IMR-90 (cell line): ENCODE data around the gene RERE. TPM values are rescaled to one million over a fixed set of nuclear protein-coding genes. Genes with fewer than 3 reads are reported as not detected.

Experiments used
- ATAC-seq: fragments of 200-7000 bp; cut with Tn5 transposase; 2 replicates; pipeline ENCODE4 v1.9.1; 2020; ENCODE audit warnings: low read depth, mild to moderate bottlenecking, moderate library complexity
- BruUV-seq: library from RNA; stranded (reverse); fragments of 400-500 nt; replicated peaks from 2 replicates; lab custom pipeline; 2021; lab: Mats Ljungman, UMichigan
- CTCF ChIA-PET: fragments of 300-600 bp; formaldehyde crosslinking; extraction: SDS; loops from one replicate; lab custom pipeline; 2021; ENCODE audit warnings: antibody characterized with exemption; lab: Yijun Ruan, JAX
- POLR2A ChIA-PET: fragments of 300-600 bp; sonication (Branson Sonifier 250); formaldehyde crosslinking; loops from one replicate; lab custom pipeline; 2022; ENCODE audit warnings: antibody characterized with exemption; ENCODE audit not compliant: unreplicated experiment; lab: Charles Lee
- DNase-seq: peaks from one replicate; pipeline ENCODE4 v3.0.0; 2013
- H2AFZ ChIP-seq: replicated peaks from 2 replicates; pipeline ENCODE3; 2013; ENCODE audit warnings: low read length, mild to moderate bottlenecking; ENCODE audit not compliant: poor library complexity
- H2AK5ac ChIP-seq: 2 replicates; pipeline ENCODE4 v1.6.1; 2013; ENCODE audit warnings: low read depth, low read length, inconsistent platforms
- H2AK9ac ChIP-seq: replicated peaks from 2 replicates; pipeline ENCODE3; 2013; ENCODE audit warnings: mild to moderate bottlenecking, low read depth, low read length, moderate library complexity; ENCODE audit not compliant: poor library complexity
- H2BK120ac ChIP-seq: 2 replicates; pipeline ENCODE4 v1.6.1; 2013; ENCODE audit warnings: low read depth, low read length, inconsistent platforms
- H2BK15ac ChIP-seq: 3 replicates; pipeline ENCODE4 v1.6.1; 2013; ENCODE audit warnings: low read depth, low read length, inconsistent platforms
- H2BK20ac ChIP-seq: 2 replicates; pipeline ENCODE4 v1.6.1; 2013; ENCODE audit warnings: low read depth, mild to moderate bottlenecking, inconsistent platforms, low read length, moderate library complexity
- H2BK5ac ChIP-seq: 2 replicates; pipeline ENCODE4 v1.6.1; 2013; ENCODE audit warnings: mild to moderate bottlenecking, low read depth, low read length, inconsistent platforms; ENCODE audit not compliant: poor library complexity, severe bottlenecking
- H3K14ac ChIP-seq: replicated peaks from 2 replicates; pipeline ENCODE4 v1.6.1; 2013; ENCODE audit warnings: low read depth, low read length, inconsistent platforms
- H3K18ac ChIP-seq: 2 replicates; pipeline ENCODE4 v1.6.1; 2013; ENCODE audit warnings: low read depth, low read length, control low read depth
- H3K23ac ChIP-seq: 2 replicates; pipeline ENCODE4 v1.6.1; 2013; ENCODE audit warnings: low read depth, low read length, inconsistent platforms
- H3K27ac ChIP-seq: 2 replicates; pipeline ENCODE4 v1.5.1; 2013; ENCODE audit warnings: mild to moderate bottlenecking, control low read depth, low read length; ENCODE audit not compliant: insufficient read depth
- H3K27me3 ChIP-seq: 2 replicates; pipeline ENCODE4 v1.6.1; 2013; ENCODE audit warnings: low read length; ENCODE audit not compliant: control insufficient read depth, insufficient read depth
- H3K36me3 ChIP-seq: 2 replicates; pipeline ENCODE4 v1.6.1; 2013; ENCODE audit warnings: low read length, mixed read lengths; ENCODE audit not compliant: control insufficient read depth, insufficient read depth
- H3K4ac ChIP-seq: 2 replicates; pipeline ENCODE4 v1.6.1; 2013; ENCODE audit warnings: low read depth, low read length, inconsistent platforms
- H3K4me1 ChIP-seq: 2 replicates; pipeline ENCODE4 v1.6.1; 2013; ENCODE audit warnings: low read length, mixed read lengths; ENCODE audit not compliant: control insufficient read depth, insufficient read depth
- H3K4me2 ChIP-seq: 2 replicates; pipeline ENCODE4 v1.6.1; 2013; ENCODE audit warnings: low read depth, mild to moderate bottlenecking, control low read depth, low read length, moderate library complexity
- H3K4me3 ChIP-seq: 2 replicates; pipeline ENCODE4 v1.5.1; 2013; ENCODE audit warnings: low read depth, mild to moderate bottlenecking, control low read depth, low read length, moderate library complexity; ENCODE audit not compliant: insufficient read depth
- H3K56ac ChIP-seq: 2 replicates; pipeline ENCODE4 v1.6.1; 2013; ENCODE audit warnings: low read length, inconsistent platforms; ENCODE audit not compliant: insufficient read depth; ENCODE audit errors: extremely low read depth
- H3K79me1 ChIP-seq, 2 experiments: 2 replicates each; pipeline ENCODE4 v1.6.1; 2013; ENCODE audit warnings: low read length in 2 of 2, inconsistent platforms in 1 of 2, low read depth in 1 of 2
- H3K9ac ChIP-seq: 2 replicates; pipeline ENCODE4 v1.6.1; 2013; ENCODE audit warnings: low read depth, low read length, control low read depth
- H3K9me1 ChIP-seq: 2 replicates; pipeline ENCODE4 v1.6.1; 2013; ENCODE audit warnings: low read length, inconsistent platforms; ENCODE audit not compliant: insufficient read depth
- H3K9me3 ChIP-seq: 2 replicates; pipeline ENCODE4 v1.6.1; 2013; ENCODE audit warnings: low read length; ENCODE audit not compliant: control insufficient read depth, insufficient read depth
- H4K20me1 ChIP-seq: 2 replicates; pipeline ENCODE4 v1.6.1; 2013; ENCODE audit warnings: low read length, inconsistent platforms; ENCODE audit not compliant: insufficient read depth
- H4K5ac ChIP-seq: 2 replicates; pipeline ENCODE4 v1.6.1; 2013; ENCODE audit warnings: mild to moderate bottlenecking, low read depth, low read length, control low read depth
- H4K8ac ChIP-seq, 2 experiments: 2 replicates each; pipeline ENCODE4 v1.6.1; 2013; ENCODE audit warnings: low read depth in 2 of 2, low read length in 2 of 2, control low read depth in 1 of 2, inconsistent platforms in 1 of 2
- H4K91ac ChIP-seq: 2 replicates; pipeline ENCODE4 v1.6.1; 2013; ENCODE audit warnings: low read depth, low read length, inconsistent platforms; ENCODE audit not compliant: insufficient read depth
- CEBPB ChIP-seq: IDR thresholded peaks from 2 replicates; pipeline ENCODE4 v1.6.1; 2012; ENCODE audit warnings: low read depth, low read length, improper control_type of control experiment
- CTCF ChIP-seq: conservative IDR thresholded peaks from 2 replicates; pipeline ENCODE4 v1.5.1; 2012; ENCODE audit warnings: mild to moderate bottlenecking, low read depth, low read length, improper control_type of control experiment
- SMC3 ChIP-seq: fragments of 150-350 bp; IDR thresholded peaks from 2 replicates; pipeline ENCODE4 v1.6.1; 2016; ENCODE audit warnings: low read depth, mild to moderate bottlenecking, antibody characterized with exemption, low read length, moderate library complexity
- WGBS, 2 experiments: methylation state at CpG; one replicate each; pipeline versions ENCODE4 v1.1.5 to v1.1.7; 2013; ENCODE audit warnings: missing lambda C conversion rate in 2 of 2; ENCODE audit not compliant: insufficient read length in 1 of 2; ENCODE audit errors: extremely low coverage in 2 of 2; 5-methylcytosine and 5-hydroxymethylcytosine counted together
- dilution Hi-C: fragments of 300-500 bp; cut with HindIII; formaldehyde crosslinking; loops from one replicate; pipeline ENCODE4 v1.14.3; 2018; ENCODE audit warnings: low sequenced_read_pairs; ENCODE audit not compliant: unreplicated experiment
- in situ Hi-C: fragments of 300-500 bp; cut with MboI; formaldehyde crosslinking; loops from 3 replicates; pipeline ENCODE4 v1.14.3; 2019; ENCODE audit warnings: low sequenced_read_pairs, inconsistent platforms, mixed read lengths
- intact Hi-C: fragments of 100-400 bp; cut with micrococcal nuclease; formaldehyde crosslinking; loops from 2 replicates; pipeline ENCODE4 v1.10.0; 2022
- polyA plus RNA-seq, 3 experiments: library from polyadenylated mRNA; depleted of rRNA; stranded (reverse); fragments of >200 nt; gene quantifications; 2 replicates each; pipeline ENCODE4 v1.2.3, GENCODE V29; 2012; ENCODE audit warnings: low replicate concordance in 1 of 3
- total RNA-seq: library from RNA; depleted of rRNA; stranded (reverse); fragments of >200 nt; gene quantifications from 2 replicates; pipeline ENCODE4 v1.2.3, GENCODE V29; 2012

RERE gene
- total and polyA plus RNA-seq, 2 of the 4 experiments (the other 2 are of a cell fraction), result 11.5 to 25.1 TPM

- Histone ChIP-seq H2BK5ac (no peak overlapping the region), H2AK5ac (no peak overlapping the region), H2BK120ac (no peak overlapping the region), H3K4me3 (no peak overlapping the region), H3K4me2 (no peak overlapping the region), H2AK9ac (no peak overlapping the region), H3K4me1 (peaks cover 10% of the 10 kb centered on the region), H3K9me1 (peaks cover 9% of the 10 kb centered on the region; the same call in 1 of the 2 replicates), H3K9ac (no peak overlapping the region), H4K8ac (no peak overlapping the region), H2AFZ (no peak overlapping the region), H3K4ac (no peak overlapping the region), H2BK15ac (no peak overlapping the region), H2BK20ac (no peak overlapping the region), H3K9me3 (no peaks in the 10 kb centered on the region), H4K20me1 (peaks cover 99% of the 10 kb centered on the region), H4K91ac (no peak overlapping the region), H3K18ac (no peak overlapping the region), H4K5ac (no peak overlapping the region), H3K79me1 (peaks cover 47 to 81% of the 10 kb centered on the region in 2 experiments), H3K36me3 (peaks cover 86% of the 10 kb centered on the region), H3K56ac (no peak overlapping the region), H3K23ac (no peak overlapping the region), H3K27me3 (no peaks in the 10 kb centered on the region), H3K14ac (no peak overlapping the region), H3K27ac (no peak overlapping the region)
- POLR2A ChIA-PET, result no interaction called here
- intact Hi-C loops (no loop called here), in situ Hi-C loops (loop anchor here (25.0 kb wide), 1 partner anchor 875 kb away; no protein-coding TSS in a partner anchor), dilution Hi-C loops (no loop called here)
- no CpG with 5 or more reads among the region's 4 CpGs for WGBS, 2 experiments
- ATAC-seq (peak; percentile 22; the same call in 1 of the 2 replicates), DNase-seq (no peak)
- CTCF ChIA-PET, result interaction anchor here (0.8 to 1.6 kb wide), 4 partner anchors 11 to 249 kb away, joined by 3 to 7 read pairs (median 4); no protein-coding TSS in a partner anchor
- no TSS peak for BruUV-seq
- TF ChIP-seq SMC3, result peak; percentile 28
- peak; percentile 51 for TF ChIP-seq CTCF
- TF ChIP-seq CEBPB, result no peak
These were observed 45.1 kb upstream of the RERE start for GRCh38 chr1:8862528-8862927.
